ENCODE measurements around the gene ST7. TPM values are rescaled to one million over a fixed set of nuclear protein-coding genes. Genes with fewer than 3 reads are reported as not detected.

ST7 gene
- total and polyA plus RNA-seq, 2 donors (not counting 1 experiment from before 2014, with no cell fraction given) = 2.3 to 4.6 TPM

- Histone ChIP-seq H3K4me2 (replicated peaks; ENCODE audit: low read depth, low read length, poor library complexity, severe bottlenecking) (no peak overlapping the region), H3K79me2 (ENCODE audit: control insufficient read depth, insufficient read depth, low read length) (no peaks in the 10 kb centered on the region), H4K20me1 (ENCODE audit: control insufficient read depth, insufficient read depth, low read length, poor library complexity, severe bottlenecking) (no peaks in the 10 kb centered on the region), H3K36me3 (replicated peaks in 1 of 2; ENCODE audit: control extremely low read depth in 1 of 2, control insufficient read depth in 1 of 2, extremely low read depth in 1 of 2, insufficient read depth in 2 of 2, low read length in 1 of 2) (no peaks in the 10 kb centered on the region), H3K27me3 (replicated peaks in 1 of 4; ENCODE audit: control extremely low read depth in 1 of 4, control insufficient read depth in 3 of 4, insufficient read depth in 4 of 4, low read length in 3 of 4) (no peaks in the 10 kb centered on the region), H2AFZ (ENCODE audit: insufficient read depth, low read depth, low read length, poor library complexity, severe bottlenecking) (no peak overlapping the region), H3K9me3 (ENCODE audit: control extremely low read depth in 1 of 3, control insufficient read depth in 2 of 3, insufficient read depth in 1 of 3, low read length in 2 of 3) (no peaks in the 10 kb centered on the region), H3K4me1 (ENCODE audit: control insufficient read depth in 2 of 2, insufficient read depth in 2 of 2, low read length in 2 of 2) (no peaks in the 10 kb centered on the region), H3K9ac (ENCODE audit: low read length) (no peak overlapping the region), H3K4me3 (ENCODE audit: control extremely low read depth in 1 of 5, extremely low read depth in 1 of 5, insufficient read depth in 1 of 5, low read depth in 2 of 5, low read length in 4 of 5) (no peak overlapping the region), H3K27ac (ENCODE audit: low read length in 2 of 2) (no peak overlapping the region)
- H3K27me3 Mint-ChIP-seq = peaks cover 12% of the 10 kb centered on the region
- 83% methylated on average over 3 of the region's 7 CpGs for WGBS (ENCODE audit: insufficient coverage)
- intact Hi-C loops (cut with micrococcal nuclease) = no loop called here
- TF ChIP-seq EZH2 (IDR thresholded peaks at IDR 0.05; ENCODE audit: borderline replicate concordance, insufficient read depth, low read depth, low read length, poor library complexity, severe bottlenecking) (no peak), CTCF (IDR thresholded peaks at IDR 0.05) (no peak)
- no peak for DNase-seq
- H3K4me1 Mint-ChIP-seq = no peaks in the 10 kb centered on the region
- no peak for ATAC-seq (ENCODE audit: low read depth)
- H3K4me3 Mint-ChIP-seq = no peak overlapping the region
- H3K9me3 Mint-ChIP-seq (ENCODE audit: insufficient read depth) = no peaks in the 10 kb centered on the region
- H3K27ac Mint-ChIP-seq = no peak overlapping the region
- POLR2A ChIA-PET = no interaction called here
- CTCF ChIA-PET = interaction anchor here (0.8 kb wide), 1 partner anchor 251 kb away, joined by 3 read pairs; no protein-coding TSS in a partner anchor
These were observed 285.6 kb downstream of the ST7 start for GRCh38 chr7:117238937-117239336.

- H3K4me3 Mint-ChIP-seq = no peak overlapping the region
- ChIA-PET CTCF (interaction anchor here (0.9 kb wide), 1 partner anchor 28 kb away, joined by 3 read pairs; no protein-coding TSS in a partner anchor), POLR2A (no interaction called here)
- DNase-seq (no peak), ATAC-seq (ENCODE audit: low read depth) (no peak)
- H3K4me1 ChIP-seq (ENCODE audit: control insufficient read depth in 2 of 2, insufficient read depth in 2 of 2, low read length in 2 of 2) = no peaks in the 10 kb centered on the region
- no peaks in the 10 kb centered on the region for H3K79me2 ChIP-seq (ENCODE audit: control insufficient read depth, insufficient read depth, low read length)
- H3K36me3 ChIP-seq (replicated peaks in 1 of 2; ENCODE audit: control extremely low read depth in 1 of 2, control insufficient read depth in 1 of 2, extremely low read depth in 1 of 2, insufficient read depth in 2 of 2, low read length in 1 of 2) = no peaks in the 10 kb centered on the region
- no peak overlapping the region for H3K4me2 ChIP-seq (replicated peaks; ENCODE audit: low read depth, low read length, poor library complexity, severe bottlenecking)
- H3K9me3 Mint-ChIP-seq (ENCODE audit: insufficient read depth) = peaks cover 1% of the 10 kb centered on the region
- H3K4me1 Mint-ChIP-seq = no peaks in the 10 kb centered on the region
- no peak for TF ChIP-seq EZH2 (IDR thresholded peaks at IDR 0.05; ENCODE audit: borderline replicate concordance, insufficient read depth, low read depth, low read length, poor library complexity, severe bottlenecking)
- TF ChIP-seq CTCF (IDR thresholded peaks at IDR 0.05) = no peak
- intact Hi-C loops (cut with micrococcal nuclease) = no loop called here
- no peak overlapping the region for H3K9ac ChIP-seq (ENCODE audit: low read length)
- H3K27ac ChIP-seq (ENCODE audit: low read length in 2 of 2) = no peak overlapping the region
- no peaks in the 10 kb centered on the region for H4K20me1 ChIP-seq (ENCODE audit: control insufficient read depth, insufficient read depth, low read length, poor library complexity, severe bottlenecking)
- no peak overlapping the region for H3K27ac Mint-ChIP-seq
- H3K27me3 Mint-ChIP-seq = peaks cover 12% of the 10 kb centered on the region
- H3K27me3 ChIP-seq (replicated peaks in 1 of 4; ENCODE audit: control extremely low read depth in 1 of 4, control insufficient read depth in 3 of 4, insufficient read depth in 4 of 4, low read length in 3 of 4) = no peaks in the 10 kb centered on the region
- no peak overlapping the region for H3K4me3 ChIP-seq (ENCODE audit: control extremely low read depth in 1 of 5, extremely low read depth in 1 of 5, insufficient read depth in 1 of 5, low read depth in 2 of 5, low read length in 4 of 5)
- H3K9me3 ChIP-seq (ENCODE audit: control extremely low read depth in 1 of 3, control insufficient read depth in 2 of 3, insufficient read depth in 1 of 3, low read length in 2 of 3) = no peaks in the 10 kb centered on the region
- 80% methylated on average over 1 of the region's 4 CpGs for WGBS (ENCODE audit: insufficient coverage)
- no peak overlapping the region for H2AFZ ChIP-seq (ENCODE audit: insufficient read depth, low read depth, low read length, poor library complexity, severe bottlenecking)
These were observed 287.8 kb downstream of the ST7 start for GRCh38 chr7:117241088-117241487.
